A549 treated with dexamethasone at 1 μM for 4 hours (cell line): ENCODE data around the gene EZH1. TPM values are rescaled to one million over a fixed set of nuclear protein-coding genes. Genes with fewer than 3 reads are reported as not detected.

ENCODE experiments used
- total RNA-seq: library from RNA; stranded (reverse); fragments of 200-300 nt; extraction: Qiagen RNA extraction; gene quantifications from 5 replicates; pipeline ENCODE4 v1.2.3, GENCODE V29; 2022

The EZH1 gene
- total RNA-seq, result 9.4 to 12.3 TPM (median 10.0 TPM) in 5 replicates

DNA sequence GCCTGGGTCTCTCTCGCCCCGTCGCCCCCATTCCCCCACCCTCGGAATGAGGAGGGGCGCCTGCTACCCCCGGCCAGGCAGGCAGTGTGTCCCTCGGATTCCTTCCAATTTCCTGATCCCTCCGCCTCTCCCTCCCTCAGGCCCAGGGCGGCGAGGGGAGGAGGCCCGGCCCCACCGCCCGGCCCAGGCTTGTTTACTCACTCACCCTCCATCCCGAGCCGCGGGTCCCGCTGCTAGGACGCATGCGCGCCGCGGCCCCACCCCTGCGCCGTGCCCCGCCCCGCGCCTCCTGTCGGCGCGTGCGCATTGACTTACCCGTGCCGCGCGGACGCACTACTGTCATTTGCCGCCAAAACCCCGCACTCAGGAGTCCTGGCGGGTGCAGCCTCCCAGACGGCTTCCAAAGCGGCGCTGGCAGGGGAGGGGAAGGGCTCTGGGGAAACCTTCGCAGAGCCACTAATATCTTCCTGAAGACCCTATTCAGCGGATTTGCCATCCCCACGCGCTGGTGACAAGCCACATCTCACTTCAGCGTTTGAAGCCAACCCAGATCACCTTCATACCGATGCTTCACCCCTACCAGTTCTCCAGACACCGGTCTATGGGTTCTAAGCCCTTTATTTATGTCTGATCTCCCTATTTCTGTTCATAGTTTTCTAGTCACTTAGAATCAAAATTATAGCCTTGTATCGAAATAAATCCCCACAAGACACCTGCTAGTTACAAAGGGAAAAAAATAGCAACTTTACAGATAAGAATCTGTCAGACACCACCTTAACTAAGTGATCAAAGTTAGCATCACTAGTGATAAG, at the start of gene EZH1:
EZH1 (minus strand) TSS at position 235 of the 812 bp plus-strand sequence. CDS start 16,099 bp downstream, outside the sequence.

DNA sequence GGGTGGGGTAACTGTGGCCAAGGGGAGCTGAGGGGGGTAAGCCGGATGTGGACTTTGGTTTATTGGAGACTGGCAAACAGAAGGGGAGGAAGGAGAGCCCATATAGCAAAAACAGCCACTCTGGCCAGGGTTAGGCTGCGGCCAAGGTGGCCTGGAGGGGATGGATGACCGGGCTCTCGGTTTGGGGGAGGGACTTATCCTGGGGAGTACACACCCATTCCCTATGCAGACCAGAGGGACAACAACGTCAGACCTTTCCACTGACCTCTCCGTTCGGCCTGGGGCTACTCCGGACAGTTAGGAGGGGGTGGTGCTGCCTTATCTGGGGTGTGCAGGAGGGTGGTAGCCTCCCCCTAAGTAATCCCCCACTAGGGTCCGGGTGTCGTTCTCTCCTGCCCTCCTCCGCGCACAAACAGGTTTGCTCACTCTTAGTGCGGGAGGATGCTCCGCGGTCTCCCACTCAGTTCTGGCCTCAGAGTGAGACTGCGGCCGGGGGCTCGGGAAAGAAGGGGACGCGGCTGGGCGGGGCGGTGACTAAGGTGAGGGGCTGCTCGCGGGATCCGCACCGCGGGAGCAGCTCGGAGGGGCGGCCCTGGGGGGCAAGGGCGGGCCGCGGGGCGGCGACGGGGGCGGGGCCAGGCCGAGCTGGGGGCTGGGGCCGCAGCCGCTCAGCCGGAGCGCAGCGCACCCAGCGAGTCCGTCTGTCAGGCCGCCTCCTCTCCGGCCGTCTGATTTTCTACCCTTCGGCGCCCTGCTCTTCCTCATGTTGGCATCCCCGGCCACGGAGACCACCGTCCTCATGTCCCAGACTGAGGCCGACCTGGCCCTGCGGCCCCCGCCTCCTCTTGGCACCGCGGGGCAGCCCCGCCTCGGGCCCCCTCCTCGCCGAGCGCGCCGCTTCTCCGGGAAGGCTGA, 35.4 kb upstream of the EZH1 start, which contains the start of gene WNK4:
WNK4 (plus strand) TSS at position 675 of the 915 bp plus-strand sequence; CDS start at position 764, 89 bp downstream.

DNA sequence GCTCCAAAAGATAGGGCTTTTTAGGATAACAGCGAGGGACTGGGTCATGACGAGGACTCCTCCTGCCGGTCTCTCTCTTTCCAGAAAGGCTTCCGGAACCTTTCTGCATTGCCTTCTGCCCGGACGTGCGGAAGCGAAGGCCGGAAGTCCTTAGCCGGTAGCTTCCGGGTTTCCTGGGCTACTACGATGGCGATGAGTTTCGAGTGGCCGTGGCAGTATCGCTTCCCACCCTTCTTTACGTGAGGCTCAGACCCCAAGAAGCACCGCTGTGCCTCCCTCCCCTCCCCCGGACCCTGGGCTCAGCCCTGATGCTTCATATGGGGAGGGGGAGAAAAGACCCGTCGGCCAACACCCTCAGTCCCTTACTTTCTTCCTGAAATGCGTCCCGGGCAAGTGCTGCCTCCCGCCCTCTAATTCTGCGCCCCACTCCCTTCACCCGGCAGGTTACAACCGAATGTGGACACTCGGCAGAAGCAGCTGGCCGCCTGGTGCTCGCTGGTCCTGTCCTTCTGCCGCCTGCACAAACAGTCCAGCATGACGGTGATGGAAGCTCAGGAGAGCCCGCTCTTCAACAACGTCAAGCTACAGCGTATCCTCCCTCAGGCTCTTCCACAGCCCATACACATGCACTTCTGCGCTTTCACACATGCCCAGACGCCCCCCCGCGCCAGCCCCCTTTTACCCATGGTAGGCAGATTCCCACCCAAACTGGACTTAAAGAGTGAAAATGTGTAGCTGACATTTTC, 28.6 kb upstream of the EZH1 start, which contains the start of gene VPS25:
VPS25 (plus strand) TSS at position 160 of the 746 bp plus-strand sequence; CDS start at position 187, 27 bp downstream.

DNA sequence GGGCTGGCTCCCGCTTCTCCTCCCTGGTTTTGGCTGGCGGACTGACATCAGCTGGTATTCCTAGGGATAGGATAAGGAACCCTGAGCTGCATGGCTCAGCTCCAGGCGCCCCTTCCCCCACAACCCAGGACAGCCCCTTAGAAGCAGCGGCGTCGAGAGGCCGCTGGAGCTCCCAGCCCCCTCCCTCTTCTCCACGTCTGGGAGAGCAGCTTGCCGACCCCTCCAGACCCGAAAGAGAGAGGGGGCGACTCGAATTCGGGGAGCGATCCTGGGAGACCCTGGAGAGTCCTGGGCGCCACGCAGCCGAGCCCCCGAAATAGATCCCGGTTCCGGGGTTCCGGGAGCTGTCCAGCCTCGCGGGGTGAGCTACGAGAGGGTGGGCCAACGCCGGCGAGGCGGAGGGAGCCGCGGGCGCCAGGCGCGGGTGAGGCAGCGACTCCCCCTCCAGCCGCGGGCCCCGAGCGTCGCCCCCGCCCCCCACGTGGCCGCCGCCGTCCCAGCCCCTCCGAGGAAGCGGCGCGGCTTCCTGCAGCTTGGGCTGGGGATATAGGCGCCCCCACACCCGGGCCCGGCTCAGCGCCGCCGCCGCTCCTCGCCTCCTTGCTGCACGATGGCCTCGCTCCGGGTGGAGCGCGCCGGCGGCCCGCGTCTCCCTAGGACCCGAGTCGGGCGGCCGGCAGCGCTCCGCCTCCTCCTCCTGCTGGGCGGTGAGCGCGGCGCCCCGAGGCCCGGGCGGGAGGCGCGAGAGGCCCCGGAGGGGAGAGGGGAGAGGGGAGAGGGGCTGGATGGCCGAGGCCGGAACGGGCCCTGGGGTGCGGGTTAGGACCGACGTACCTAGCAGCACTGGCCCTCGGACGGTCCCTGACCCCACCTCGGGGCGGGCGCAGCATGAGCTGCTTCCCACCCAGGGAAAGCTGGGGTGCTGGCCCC, 16.1 kb upstream of the EZH1 start, which contains the start of gene RAMP2:
RAMP2 (plus strand) TSS at position 576 of the 930 bp plus-strand sequence; CDS start at position 611, 35 bp downstream.

DNA sequence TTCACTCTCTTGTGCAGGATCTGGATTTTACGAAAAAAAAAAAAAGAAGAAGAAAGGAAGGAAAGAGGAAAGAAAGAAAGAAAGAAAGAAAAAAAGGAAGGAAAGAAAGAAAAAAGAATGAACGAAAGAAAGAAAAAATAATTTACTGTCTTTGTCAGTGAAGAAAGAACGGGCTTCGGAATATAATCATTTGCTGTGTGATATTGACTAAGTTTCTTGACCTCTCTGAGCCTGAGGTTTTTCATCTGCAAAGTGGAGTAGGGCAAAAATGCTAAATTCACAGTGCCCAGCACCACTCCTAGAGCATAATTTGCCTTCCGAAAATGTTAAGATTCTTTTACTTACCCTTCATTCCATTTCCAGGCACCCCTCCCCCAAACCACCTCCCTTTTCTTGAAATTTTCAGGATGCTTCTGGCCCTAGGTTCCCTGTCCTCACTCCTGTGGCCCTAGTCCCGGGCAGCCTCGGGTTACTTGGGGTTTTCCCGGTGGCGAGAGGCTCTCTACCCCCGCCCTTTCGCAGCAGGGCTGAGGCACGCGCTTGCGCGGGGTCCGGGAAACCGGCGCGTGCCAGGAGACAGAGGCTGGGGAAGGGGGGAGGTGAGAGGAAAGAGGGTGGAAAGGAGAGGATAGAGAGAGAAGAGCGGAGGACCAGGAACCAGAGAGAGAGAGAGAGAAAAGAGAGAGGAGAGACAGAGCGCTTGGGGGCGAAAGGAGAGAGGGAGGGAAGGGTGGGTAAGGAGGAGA, 62.7 kb downstream of the EZH1 start, which contains the start of gene CNTNAP1:
CNTNAP1 (plus strand) TSS at position 556 of the 746 bp plus-strand sequence. CDS start 299 bp downstream, outside the sequence.

DNA sequence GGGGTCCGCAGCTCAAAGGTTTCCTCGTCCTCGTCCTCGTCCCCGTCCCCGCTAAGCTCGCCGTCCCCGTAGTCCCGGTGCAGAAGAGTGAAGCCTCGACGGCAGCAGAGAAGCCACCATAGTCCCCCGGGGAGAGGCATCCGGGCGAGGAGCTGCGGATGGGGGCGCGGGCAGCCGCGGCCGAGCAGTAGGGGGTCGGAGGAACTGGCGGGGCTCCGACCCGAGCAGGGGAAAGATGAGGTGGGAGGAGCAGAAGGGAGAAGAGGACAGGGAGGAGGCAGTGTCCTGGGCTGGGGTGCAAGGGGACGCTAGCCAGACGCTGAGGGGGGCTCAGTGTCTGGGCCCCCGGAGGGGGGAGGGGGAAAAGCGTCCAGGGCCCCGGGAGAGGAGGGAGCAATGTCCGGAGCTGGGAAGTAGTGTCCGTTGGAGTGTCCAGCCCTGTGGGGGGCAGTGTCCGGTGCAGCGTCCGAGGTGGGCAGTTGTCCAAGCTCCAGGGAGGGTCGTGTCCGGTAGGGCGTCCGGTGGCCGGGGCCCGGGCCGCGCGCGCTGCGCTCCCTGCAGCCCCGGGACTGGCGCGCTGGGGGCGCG, 68.3 kb downstream of the EZH1 start, which contains the start of gene PLEKHH3:
PLEKHH3 (minus strand) TSS at position 571 of the 588 bp plus-strand sequence; CDS start at position 140, 431 bp downstream.

DNA sequence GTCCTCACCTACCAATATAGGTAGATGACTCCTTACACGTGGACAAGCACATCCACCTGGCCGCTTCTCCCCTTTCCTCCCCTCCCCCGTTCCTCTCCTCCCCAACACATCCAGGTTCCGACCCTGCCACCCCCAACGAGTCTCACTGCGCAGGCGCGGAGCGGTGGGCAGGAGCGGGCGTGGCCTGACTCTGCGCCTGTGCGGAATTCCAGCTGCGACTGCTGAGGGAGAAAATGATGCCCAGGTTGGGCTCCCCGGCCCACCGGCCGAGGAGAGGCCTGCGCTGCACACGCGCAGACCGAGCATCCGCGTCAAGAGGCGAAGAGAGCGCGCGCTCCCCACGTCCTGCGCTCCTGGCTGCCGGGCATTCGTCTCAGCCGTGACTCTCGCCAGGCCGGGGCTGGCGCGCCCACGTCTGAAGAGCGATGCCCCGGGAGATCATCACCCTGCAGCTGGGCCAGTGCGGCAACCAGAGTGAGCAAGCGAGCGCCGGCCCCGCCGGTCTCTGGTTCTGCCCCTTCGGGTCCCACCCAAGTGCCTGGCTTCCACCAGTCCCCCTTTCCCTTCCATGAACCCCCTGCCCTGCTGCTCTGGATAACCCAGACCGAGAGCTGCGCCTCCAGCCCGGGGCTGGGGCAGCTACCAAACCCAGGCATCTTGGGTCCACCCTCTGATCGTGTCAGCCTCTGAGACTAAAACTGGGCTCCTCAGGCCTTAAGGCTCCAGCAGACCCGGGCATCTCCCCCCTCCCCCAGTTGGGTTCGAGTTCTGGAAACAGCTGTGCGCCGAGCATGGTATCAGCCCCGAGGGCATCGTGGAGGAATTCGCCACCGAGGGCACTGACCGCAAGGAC, 85.5 kb downstream of the EZH1 start, which contains the start of gene TUBG2:
TUBG2 (plus strand) TSS at position 206 of the 853 bp plus-strand sequence; CDS start at position 426, 220 bp downstream.

Other genes with a start within 250 kb of the EZH1 start
- 28.7 to 43.2 TPM (median 37.9 TPM) in 5 replicates for gene NAGLU, start 208.8 kb downstream of the EZH1 start, total RNA-seq
- gene HSD17B1, start 192.1 kb downstream of the EZH1 start, total RNA-seq, result 0.89 to 1.5 TPM (median 1.2 TPM) in 5 replicates
- gene COASY, start 182.9 kb downstream of the EZH1 start, total RNA-seq, result 96.2 to 121 TPM (median 112 TPM) in 5 replicates
- 53.8 to 68.7 TPM (median 66.2 TPM) in 5 replicates for gene MLX, start 177.9 kb downstream of the EZH1 start, total RNA-seq
- gene PSMC3IP, start 167.3 kb downstream of the EZH1 start, total RNA-seq, result 29.1 to 33.7 TPM (median 32.2 TPM) in 5 replicates
- 24.9 to 32.1 TPM (median 30.6 TPM) in 5 replicates for gene RETREG3, start 135.7 kb downstream of the EZH1 start, total RNA-seq
- 128 to 160 TPM (median 146 TPM) in 5 replicates for gene TUBG1, start 135.4 kb downstream of the EZH1 start, total RNA-seq
- 14.0 to 23.3 TPM (median 20.5 TPM) in 5 replicates for gene TUBG2, start 85.8 kb downstream of the EZH1 start, total RNA-seq
- 11.5 to 15.9 TPM (median 14.6 TPM) in 5 replicates for gene PLEKHH3, start 68.0 kb downstream of the EZH1 start, total RNA-seq
- 0.21 to 0.42 TPM (median 0.34 TPM) in 5 replicates for gene CCR10, start 63.2 kb downstream of the EZH1 start, total RNA-seq
- gene CNTNAP1, start 62.5 kb downstream of the EZH1 start, total RNA-seq, result 3.8 to 6.0 TPM (median 5.8 TPM) in 5 replicates
- 0.67 to 1.5 TPM (median 0.77 TPM) in 5 replicates for gene RAMP2, start 16.2 kb upstream of the EZH1 start, total RNA-seq
- 112 to 135 TPM (median 113 TPM) in 5 replicates for gene VPS25, start 28.4 kb upstream of the EZH1 start, total RNA-seq
- 0.50 to 1.7 TPM (median 1.1 TPM) in 5 replicates for gene WNK4, start 35.6 kb upstream of the EZH1 start, total RNA-seq
- 120 to 129 TPM (median 122 TPM) in 5 replicates for gene COA3, start 53.7 kb upstream of the EZH1 start, total RNA-seq
- gene CNTD1, start 53.8 kb upstream of the EZH1 start, total RNA-seq, result 0.07 TPM in 1 of 5 replicates, not detected in the others
- 82.3 to 107 TPM (median 86.1 TPM) in 5 replicates for gene BECN1, start 79.2 kb upstream of the EZH1 start, total RNA-seq
- 236 to 259 TPM (median 252 TPM) in 5 replicates for gene PSME3, start 88.4 kb upstream of the EZH1 start, total RNA-seq
- gene AOC2, start 99.5 kb upstream of the EZH1 start, total RNA-seq, result 1.6 to 3.0 TPM (median 2.4 TPM) in 5 replicates
- 0.86 to 2.0 TPM (median 1.1 TPM) in 5 replicates for gene AOC3, start 106.2 kb upstream of the EZH1 start, total RNA-seq
- 0.06 to 0.09 TPM (median 0.08 TPM) in 3 of 5 replicates, not detected in the others for gene G6PC1, start 155.8 kb upstream of the EZH1 start, total RNA-seq
- 54.0 to 57.5 TPM (median 55.9 TPM) in 5 replicates for gene AARSD1, start 219.4 kb upstream of the EZH1 start, total RNA-seq
- gene PTGES3L, start 235.0 kb upstream of the EZH1 start, total RNA-seq, result 0.71 to 1.1 TPM (median 0.84 TPM) in 5 replicates
- 17.8 to 22.8 TPM (median 21.4 TPM) in 5 replicates for gene RUNDC1, start 235.5 kb upstream of the EZH1 start, total RNA-seq